HCT116 (cell line): ENCODE measurements around the gene CELF2. TPM values are rescaled to one million over a fixed set of nuclear protein-coding genes. Genes with fewer than 3 reads are reported as not detected.

Source experiments
- ATAC-seq: fragments of 200-7000 bp; cut with Tn5 transposase; 2 replicates; pipeline ENCODE4 v1.9.1; 2020; ENCODE audit warnings: mild to moderate bottlenecking, moderate library complexity
- BruUV-seq: library from RNA; stranded (reverse); fragments of 400-500 nt; replicated peaks from 2 replicates; lab custom pipeline; 2021; lab: Mats Ljungman, UMichigan
- CTCF ChIA-PET: fragments of 300-600 bp; sonication (Branson Sonifier 250); formaldehyde crosslinking; loops from one replicate; lab custom pipeline; 2021; ENCODE audit warnings: antibody characterized with exemption; lab: Charles Lee
- POLR2A ChIA-PET: fragments of 300-600, 350-600 bp; sonication (Branson Sonifier 250); formaldehyde crosslinking; loops from one replicate; lab custom pipeline; 2021; ENCODE audit warnings: antibody characterized with exemption; lab: Charles Lee
- RAD21 ChIA-PET, 2 experiments: fragments of 300-600 bp; sonication (Branson Sonifier 250); formaldehyde crosslinking; loops; one replicate each; lab custom pipeline; 2023; ENCODE audit warnings: low total read pairs in 2 of 2; ENCODE audit not compliant: uncharacterized antibody in 2 of 2, unreplicated experiment in 2 of 2, low non-redundant PET in 1 of 2; lab: Charles Lee
- DNase-seq: peaks from one replicate; pipeline ENCODE4 v3.0.0-alpha.2; 2010; ENCODE audit warnings: low read depth, low spot score
- H2AFZ ChIP-seq: fragments of 200-600 bp; shearing (Covaris generic), sonication (generic); 2 replicates; pipeline ENCODE4 v1.6.1; 2017; ENCODE audit warnings: low read depth, mixed run types, mixed read lengths, antibody characterized with exemption, low read length; ENCODE audit not compliant: poor library complexity, severe bottlenecking
- H3K27ac ChIP-seq: 2 replicates; pipeline ENCODE4 v1.5.1; 2012; ENCODE audit warnings: low read depth, low read length
- H3K27me3 ChIP-seq: fragments of 200-600 bp; sonication (generic); 2 replicates; pipeline ENCODE4 v1.6.1; 2016; ENCODE audit warnings: mixed run types, low read length, mixed read lengths; ENCODE audit not compliant: insufficient read depth
- H3K36me3 ChIP-seq, 2 experiments: fragments of 200-500 bp in 1 of 2; fragments of 200-600 bp in 1 of 2; sonication (Bioruptor generic) in 1 of 2; sonication (generic) in 1 of 2; 2 replicates each; pipeline versions ENCODE4 v1.5.1 to v1.6.1; 2014 to 2016; ENCODE audit warnings: low read length in 2 of 2, inconsistent platforms in 1 of 2, mixed read lengths in 1 of 2, mixed run types in 1 of 2; ENCODE audit not compliant: insufficient read depth in 2 of 2, control insufficient read depth in 1 of 2
- H3K4me1 ChIP-seq, 2 experiments: fragments of 200-600 bp in 1 of 2; sonication (generic) in 1 of 2; 2 replicates each; pipeline versions ENCODE4 v1.5.1 to v1.6.1; 2012 to 2017; ENCODE audit warnings: low read length in 2 of 2, inconsistent platforms in 1 of 2, mild to moderate bottlenecking in 1 of 2, mixed read lengths in 1 of 2, mixed run types in 1 of 2, moderate library complexity in 1 of 2; ENCODE audit not compliant: insufficient read depth in 2 of 2, control insufficient read depth in 1 of 2
- H3K4me2 ChIP-seq: fragments of 200-600 bp; sonication (generic); 2 replicates; pipeline ENCODE4 v1.6.1; 2017; ENCODE audit warnings: mixed run types, low read length, mixed read lengths
- H3K4me3 ChIP-seq, 2 experiments: fragments of 200-600 bp in 1 of 2; sonication (generic) in 1 of 2; replicated peaks in 1 of 2; 2 replicates each; pipeline ENCODE4 v1.5.1; 2011 to 2016; ENCODE audit warnings: low read length in 2 of 2, control low read depth in 1 of 2, low read depth in 1 of 2, mild to moderate bottlenecking in 1 of 2, mixed read lengths in 1 of 2, mixed run types in 1 of 2
- H3K79me2 ChIP-seq: fragments of 200-600 bp; sonication (generic); 2 replicates; pipeline ENCODE4 v1.6.1; 2017; ENCODE audit warnings: mild to moderate bottlenecking, mixed run types, low read length, moderate library complexity, mixed read lengths; ENCODE audit not compliant: insufficient read depth
- H3K9ac ChIP-seq: fragments of 200-600 bp; sonication (generic); 2 replicates; pipeline ENCODE4 v1.6.1; 2016; ENCODE audit warnings: low read length, mixed read lengths
- H3K9me2 ChIP-seq: fragments of 200-600 bp; sonication (generic), shearing (Covaris generic); 2 replicates; pipeline ENCODE4 v1.6.1; 2017; ENCODE audit warnings: mixed run types, mild to moderate bottlenecking, moderate library complexity; ENCODE audit not compliant: insufficient read depth
- H3K9me3 ChIP-seq, 2 experiments: fragments of 200-500 bp in 1 of 2; fragments of 200-600 bp in 1 of 2; sonication (Bioruptor generic) in 1 of 2; sonication (generic) in 1 of 2; 2 replicates each; pipeline ENCODE4 v1.6.1; 2014 to 2017; ENCODE audit warnings: low read length in 2 of 2, mixed read lengths in 2 of 2, inconsistent platforms in 1 of 2, low read depth in 1 of 2, mild to moderate bottlenecking in 1 of 2, mixed run types in 1 of 2, moderate library complexity in 1 of 2; ENCODE audit not compliant: control insufficient read depth in 1 of 2, insufficient read depth in 1 of 2
- H4K20me1 ChIP-seq: fragments of 200-600 bp; sonication (generic), shearing (Covaris generic); 2 replicates; pipeline ENCODE4 v1.6.1; 2017; ENCODE audit warnings: mixed run types, mild to moderate bottlenecking, moderate library complexity; ENCODE audit not compliant: insufficient read depth
- CBX3 ChIP-seq: IDR thresholded peaks from 2 replicates; pipeline ENCODE4 v1.6.1; 2012; ENCODE audit warnings: low read depth
- CEBPB ChIP-seq: IDR thresholded peaks from 2 replicates; pipeline ENCODE4 v1.6.1; 2012; ENCODE audit warnings: low read depth
- EGR1 ChIP-seq: IDR thresholded peaks from 2 replicates; pipeline ENCODE4 v1.6.1; 2012; ENCODE audit warnings: low read depth
- ELF1 ChIP-seq: IDR thresholded peaks from 2 replicates; pipeline ENCODE4 v1.6.1; 2012; ENCODE audit warnings: low read depth, borderline replicate concordance
- EZH2 ChIP-seq: fragments of 200-600 bp; sonication (generic); IDR thresholded peaks from 2 replicates; pipeline ENCODE4 v1.6.1; 2017; ENCODE audit warnings: antibody characterized with exemption, mixed run types
- JUND ChIP-seq: IDR thresholded peaks from 2 replicates; pipeline ENCODE4 v1.6.1; 2012
- POLR2AphosphoS5 ChIP-seq: IDR thresholded peaks from 2 replicates; pipeline ENCODE4 v1.6.1; 2011; ENCODE audit warnings: mild to moderate bottlenecking, low read depth, low read length, moderate library complexity
- SP1 ChIP-seq: IDR thresholded peaks from 2 replicates; pipeline ENCODE4 v1.6.1; 2012; ENCODE audit warnings: low read depth
- SRF ChIP-seq: IDR thresholded peaks from 2 replicates; pipeline ENCODE4 v1.6.1; 2012; ENCODE audit warnings: low read depth
- TCF7L2 ChIP-seq: IDR thresholded peaks from 2 replicates; pipeline ENCODE4 v1.7.0; 2011; ENCODE audit warnings: borderline replicate concordance, inconsistent platforms; ENCODE audit not compliant: insufficient read depth, insufficient read length; ENCODE audit errors: extremely low read depth
- YY1 ChIP-seq: IDR thresholded peaks from 2 replicates; pipeline ENCODE4 v1.6.1; 2011; ENCODE audit warnings: low read length, low read depth, moderate library complexity, mild to moderate bottlenecking; ENCODE audit not compliant: insufficient replicate concordance; ENCODE audit errors: extremely low read depth
- ZFX ChIP-seq: fragments of 450-650 bp; IDR thresholded peaks from 2 replicates; pipeline ENCODE4 v1.6.1; 2017
- intact Hi-C: fragments of 100-400 bp; cut with micrococcal nuclease; formaldehyde crosslinking; loops from 2 replicates; pipeline ENCODE4 v1.10.0; 2022
- total RNA-seq: library from RNA; stranded (reverse); gene quantifications from one replicate; pipeline ENCODE4 v1.2.1, GENCODE V29; 2021; ENCODE audit not compliant: unreplicated experiment
- TF ChIP-seq, protein P1 (sequence below): IDR thresholded peaks from 2 replicates; pipeline ENCODE4 v1.6.1; 2011; ENCODE audit warnings: mild to moderate bottlenecking, low read length, moderate library complexity; ENCODE audit not compliant: insufficient replicate concordance; ENCODE audit errors: extremely low read depth

Gene CELF2
- total RNA-seq, 1 experiment from 2014 or later: 0.66 TPM

DNA sequence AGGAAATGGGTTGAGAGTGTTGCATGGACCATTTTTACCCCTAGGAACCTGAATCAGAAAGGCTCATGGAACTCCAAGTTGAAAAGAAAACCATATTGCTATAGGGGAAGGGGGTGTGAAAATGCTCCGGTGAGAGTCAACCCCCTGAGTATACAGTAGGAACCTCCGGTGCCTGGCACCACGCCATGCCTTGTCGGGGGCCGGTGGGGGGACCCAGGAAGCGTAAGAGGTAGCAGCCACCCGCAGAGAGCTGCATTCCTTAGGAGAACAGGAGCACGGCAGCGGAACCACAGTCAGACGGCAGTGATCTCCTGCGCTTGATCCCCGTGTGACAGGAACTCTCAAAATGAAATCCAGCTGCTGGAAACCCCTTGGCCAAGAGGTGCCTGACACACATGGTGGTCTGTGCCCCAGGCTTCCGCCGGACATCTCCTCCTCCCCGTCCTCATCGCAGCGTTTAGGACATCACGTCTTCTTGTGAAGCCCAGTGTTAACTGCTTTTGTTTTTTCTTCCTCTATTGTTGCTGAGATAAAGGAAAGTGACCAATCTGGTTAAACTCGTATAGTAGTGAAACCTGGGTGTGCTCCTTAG lies 186.8 kb downstream of the CELF2 start:
- intact Hi-C loops: no loop called here
- Histone ChIP-seq H3K4me1 (no peaks in the 10 kb centered on the region), H3K36me3 (no peaks in the 10 kb centered on the region), H3K79me2 (no peaks in the 10 kb centered on the region), H2AFZ (no peak overlapping the region), H3K9me3 (no peaks in the 10 kb centered on the region), H3K27me3 (no peaks in the 10 kb centered on the region), H3K4me3 (no peak overlapping the region), H3K9me2 (no peaks in the 10 kb centered on the region), H3K27ac (no peak overlapping the region), H3K4me2 (no peak overlapping the region), H4K20me1 (no peaks in the 10 kb centered on the region), H3K9ac (no peak overlapping the region)
- TF ChIP-seq, protein P1, sequence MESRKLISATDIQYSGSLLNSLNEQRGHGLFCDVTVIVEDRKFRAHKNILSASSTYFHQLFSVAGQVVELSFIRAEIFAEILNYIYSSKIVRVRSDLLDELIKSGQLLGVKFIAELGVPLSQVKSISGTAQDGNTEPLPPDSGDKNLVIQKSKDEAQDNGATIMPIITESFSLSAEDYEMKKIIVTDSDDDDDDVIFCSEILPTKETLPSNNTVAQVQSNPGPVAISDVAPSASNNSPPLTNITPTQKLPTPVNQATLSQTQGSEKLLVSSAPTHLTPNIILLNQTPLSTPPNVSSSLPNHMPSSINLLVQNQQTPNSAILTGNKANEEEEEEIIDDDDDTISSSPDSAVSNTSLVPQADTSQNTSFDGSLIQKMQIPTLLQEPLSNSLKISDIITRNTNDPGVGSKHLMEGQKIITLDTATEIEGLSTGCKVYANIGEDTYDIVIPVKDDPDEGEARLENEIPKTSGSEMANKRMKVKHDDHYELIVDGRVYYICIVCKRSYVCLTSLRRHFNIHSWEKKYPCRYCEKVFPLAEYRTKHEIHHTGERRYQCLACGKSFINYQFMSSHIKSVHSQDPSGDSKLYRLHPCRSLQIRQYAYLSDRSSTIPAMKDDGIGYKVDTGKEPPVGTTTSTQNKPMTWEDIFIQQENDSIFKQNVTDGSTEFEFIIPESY: no peak
- no peak for TF ChIP-seq CBX3
- TF ChIP-seq POLR2AphosphoS5: no peak
- TF ChIP-seq EGR1: no peak
- no peak for TF ChIP-seq YY1
- no peak for TF ChIP-seq ZFX
- TF ChIP-seq JUND: no peak
- TF ChIP-seq SRF: no peak
- no peak for TF ChIP-seq CEBPB
- no peak for TF ChIP-seq TCF7L2
- TF ChIP-seq ELF1: no peak
- no peak for TF ChIP-seq SP1
- no peak for TF ChIP-seq EZH2
- no TSS peak for BruUV-seq
- POLR2A ChIA-PET: no interaction called here
- DNase-seq (no peak), ATAC-seq (no peak)
- RAD21 ChIA-PET: no interaction called here
- CTCF ChIA-PET: no interaction called here
